ENCODE data around the gene REM1.
"Not testable (repeated sequence)": the region's sequence is repeated elsewhere in the genome, so short reads cannot be mapped to it uniquely, and the experiment has no call there.

REM1 gene

GRCh38 chr20:31484001-31484400 is 8.9 kb downstream of the REM1 start:
- no peak for DNase-seq (ENCODE audit: low read depth in 2 of 2)

GRCh38 chr20:31485450-31486339 is 10.6 kb downstream of the REM1 start:
- no peak for DNase-seq (ENCODE audit: low read depth in 2 of 2)

- no peak for DNase-seq (ENCODE audit: low read depth in 2 of 2)
These were observed 13.0 kb downstream of the REM1 start for GRCh38 chr20:31488115-31488514.

GRCh38 chr20:31489152-31489551 is 14.1 kb downstream of the REM1 start:
- DNase-seq (ENCODE audit: low read depth in 2 of 2) = no peak

- DNase-seq (ENCODE audit: low read depth in 2 of 2) = no peak
These were observed 15.7 kb downstream of the REM1 start for GRCh38 chr20:31490752-31491151.

- no peak for DNase-seq (ENCODE audit: low read depth in 2 of 2)
These were observed 19.0 kb downstream of the REM1 start for GRCh38 chr20:31494131-31494530.

- DNase-seq (ENCODE audit: low read depth in 2 of 2) = no peak
These were observed 21.7 kb downstream of the REM1 start for GRCh38 chr20:31496761-31497295.

GRCh38 chr20:31497838-31498540 is 22.9 kb downstream of the REM1 start:
- no peak for DNase-seq (ENCODE audit: low read depth in 2 of 2)

- DNase-seq (ENCODE audit: low read depth in 2 of 2) = no peak
These were observed 25.4 kb downstream of the REM1 start for GRCh38 chr20:31500527-31500926.

GRCh38 chr20:31502884-31503673 is 28.0 kb downstream of the REM1 start:
- DNase-seq (ENCODE audit: low read depth in 2 of 2) = peak; percentile 47 to 55

- DNase-seq (ENCODE audit: low read depth in 2 of 2) = no peak
These were observed 30.8 kb downstream of the REM1 start for GRCh38 chr20:31505903-31506302.

GRCh38 chr20:31508517-31509244 is 33.6 kb downstream of the REM1 start:
- no peak for DNase-seq (ENCODE audit: low read depth in 2 of 2)

GRCh38 chr20:31514154-31515071 is 39.3 kb downstream of the REM1 start, which contains the start of gene HM13:
TSS of gene HM13 (plus strand) at chr20:31514442. CDS start at chr20:31514552, 110 bp downstream.
- peak; percentile 72 to 79 for DNase-seq (ENCODE audit: low read depth in 2 of 2)

- no peak for DNase-seq (ENCODE audit: low read depth in 2 of 2)
These were observed 40.1 kb downstream of the REM1 start for GRCh38 chr20:31515072-31515774.

GRCh38 chr20:31515775-31516107 is 40.7 kb downstream of the REM1 start:
- DNase-seq (ENCODE audit: low read depth in 2 of 2) = no peak

GRCh38 chr20:31516166-31516565 is 41.1 kb downstream of the REM1 start:
- no peak for DNase-seq (ENCODE audit: low read depth in 2 of 2)

GRCh38 chr20:31516651-31517050 is 41.6 kb downstream of the REM1 start:
- DNase-seq (ENCODE audit: low read depth in 2 of 2) = no peak

- DNase-seq (ENCODE audit: low read depth in 2 of 2) = no peak
These were observed 42.3 kb downstream of the REM1 start for GRCh38 chr20:31517373-31517772.

GRCh38 chr20:31521267-31521666 is 46.2 kb downstream of the REM1 start:
- DNase-seq (ENCODE audit: low read depth in 2 of 2) = not testable (repeated sequence)

GRCh38 chr20:31522731-31523130 is 47.6 kb downstream of the REM1 start:
- no peak for DNase-seq (ENCODE audit: low read depth in 2 of 2)
